ENCODE results near the gene PTH2.

Gene PTH2

DNA sequence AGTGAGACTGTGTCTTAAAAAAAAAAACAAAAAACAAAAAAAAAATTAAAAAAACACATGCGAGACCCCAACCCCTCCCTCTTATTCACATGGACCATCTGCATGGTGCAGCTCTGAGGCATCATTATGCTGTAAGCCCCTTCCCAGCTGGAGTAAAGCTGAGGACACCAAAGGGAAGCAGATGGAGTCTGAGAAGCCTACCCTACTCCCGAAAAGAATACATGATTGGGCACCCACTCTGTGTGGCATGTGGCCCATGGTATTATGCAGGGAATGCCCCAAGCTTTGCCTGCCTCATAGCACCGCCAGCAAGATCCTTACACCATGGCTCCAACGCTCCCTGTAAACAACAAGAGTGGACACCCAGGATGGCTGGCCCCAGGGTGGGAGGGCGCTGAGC, 4.7 kb downstream of the PTH2 start:
- no peak for DNase-seq (ENCODE audit: low read depth)
- no peak for TF ChIP-seq CTCF (conservative IDR thresholded peaks at IDR 0.05; ENCODE audit: low read depth, low read length)
- H3K4me3 ChIP-seq (ENCODE audit: low read length) = no peak overlapping the region

GRCh38 chr19:49417088-49417487, 6.2 kb downstream of the PTH2 start:
- H3K4me3 ChIP-seq (ENCODE audit: low read length) = no peak overlapping the region
- DNase-seq (ENCODE audit: low read depth) = no peak
- TF ChIP-seq CTCF (conservative IDR thresholded peaks at IDR 0.05; ENCODE audit: low read depth, low read length) = no peak

- no peak for TF ChIP-seq CTCF (conservative IDR thresholded peaks at IDR 0.05; ENCODE audit: low read depth, low read length)
- no peak for DNase-seq (ENCODE audit: low read depth)
- H3K4me3 ChIP-seq (ENCODE audit: low read length) = no peak overlapping the region
These were observed 7.4 kb downstream of the PTH2 start for GRCh38 chr19:49415810-49416200.

GRCh38 chr19:49415102-49415809, 8.0 kb downstream of the PTH2 start:
- no peak overlapping the region for H3K4me3 ChIP-seq (ENCODE audit: low read length)
- DNase-seq (ENCODE audit: low read depth) = no peak
- TF ChIP-seq CTCF (conservative IDR thresholded peaks at IDR 0.05; ENCODE audit: low read depth, low read length) = no peak

DNA sequence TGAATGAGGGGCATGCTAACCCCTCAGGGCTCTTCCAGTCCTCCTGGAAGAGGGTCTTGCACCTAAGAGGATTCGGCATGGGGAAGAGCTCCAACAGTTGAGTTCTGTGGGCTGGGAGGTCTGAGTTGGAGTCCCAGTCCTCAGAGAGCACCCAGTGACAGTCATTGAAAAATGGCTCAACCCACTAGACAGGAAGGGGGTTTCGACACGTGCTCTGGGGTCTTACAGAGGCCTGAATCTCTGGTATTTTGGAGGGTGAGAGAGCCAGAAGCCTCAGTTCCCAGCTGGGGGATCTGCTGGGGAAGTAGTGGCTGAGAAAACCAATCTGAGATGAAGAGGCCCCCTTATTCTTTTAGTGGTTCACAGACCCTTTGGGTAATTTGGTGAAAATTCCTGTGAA, 9.0 kb downstream of the PTH2 start:
- no peak overlapping the region for H3K4me3 ChIP-seq (ENCODE audit: low read length)
- TF ChIP-seq CTCF (conservative IDR thresholded peaks at IDR 0.05; ENCODE audit: low read depth, low read length) = no peak
- no peak for DNase-seq (ENCODE audit: low read depth)

DNA sequence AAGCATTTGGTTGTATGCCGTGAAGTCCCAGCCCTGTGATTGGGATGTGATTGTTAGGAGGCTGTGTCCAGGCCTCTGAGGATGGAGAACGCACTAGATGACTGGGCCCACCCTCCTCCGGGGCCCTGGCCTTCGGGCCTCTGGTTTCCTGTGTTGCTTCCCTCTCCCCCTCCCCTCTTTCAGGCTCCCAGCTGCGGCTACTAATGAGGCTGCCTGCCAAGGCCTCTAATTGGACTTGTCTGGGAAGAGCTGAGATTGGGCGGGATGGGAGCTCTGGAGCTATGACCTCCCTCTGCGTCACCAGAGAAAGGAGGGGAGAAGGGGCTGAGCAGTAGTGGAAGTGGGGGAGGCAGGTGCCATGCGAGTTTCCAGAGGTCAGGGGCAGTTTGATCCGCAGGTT, 9.9 kb downstream of the PTH2 start:
- no peak overlapping the region for H3K4me3 ChIP-seq (ENCODE audit: low read length)
- DNase-seq (ENCODE audit: low read depth) = no peak

More for the DNA sequence above, 9.9 kb downstream of the PTH2 start:
- TF ChIP-seq CTCF (conservative IDR thresholded peaks at IDR 0.05; ENCODE audit: low read depth, low read length) = no peak

Data from retinal pigment epithelial cell (primary cell).